A549 (cell line): Measurements from ENCODE around the gene GMEB2. TPM values are rescaled to one million over a fixed set of nuclear protein-coding genes. Genes with fewer than 3 reads are reported as not detected.

Experiments used
- ATAC-seq, 2 experiments: fragments of 200-7000 bp in 1 of 2; fragments of >200 bp in 1 of 2; cut with Nextera tagmentation in 1 of 2; cut with Tn5 transposase in 1 of 2; 3 replicates each; pipeline versions ENCODE4 v1.8.0 to v1.9.1; 2018 to 2020; ENCODE audit warnings: mild to moderate bottlenecking in 1 of 2, moderate library complexity in 1 of 2
- CTCF ChIA-PET: fragments of 300-600 bp; sonication (Branson Sonifier 250); formaldehyde crosslinking; extraction: SDS; loops from one replicate; lab custom pipeline; 2021; ENCODE audit warnings: antibody characterized with exemption, inconsistent platforms; lab: Yijun Ruan, JAX
- POLR2A ChIA-PET: fragments of 350-600 bp; formaldehyde crosslinking; extraction: SDS; loops from one replicate; lab custom pipeline; 2021; ENCODE audit warnings: antibody characterized with exemption, inconsistent platforms; lab: Yijun Ruan, JAX
- DNase-seq, 2 experiments: peaks; one replicate each; pipeline versions ENCODE4 v3.0.0 to v3.0.0-alpha.2; 2011 to 2016; ENCODE audit warnings: low read depth in 1 of 2, low spot score in 1 of 2
- FAIRE-seq: peaks from 2 replicates; lab custom pipeline; 2011; peaks lifted over from hg19 to GRCh38; lab: Jason Lieb, UNC
- H3K27ac ChIP-seq, 2 experiments: fragments of >200 bp; sonication (Bioruptor Twin); formaldehyde crosslinking; 3 replicates each; pipeline ENCODE4 v1.5.1; 2016 to 2017
- H3K4me1 ChIP-seq: fragments of >200 bp; sonication (Bioruptor Twin); formaldehyde crosslinking; 3 replicates; pipeline ENCODE4 v1.6.1; 2016
- H3K4me2 ChIP-seq: fragments of >200 bp; sonication (Bioruptor Twin); formaldehyde crosslinking; 3 replicates; pipeline ENCODE4 v1.6.1; 2016
- H3K4me3 ChIP-seq: fragments of >200 bp; sonication (Bioruptor Twin); formaldehyde crosslinking; 3 replicates; pipeline ENCODE4 v1.5.1; 2016
- H3K9me3 ChIP-seq: fragments of >200 bp; sonication (Bioruptor Twin); formaldehyde crosslinking; 3 replicates; pipeline ENCODE4 v1.6.1; 2016
- ATOH8 ChIP-seq: fragments of 250-450 bp; sonication (Bioruptor Pico); IDR thresholded peaks from 2 replicates; pipeline ENCODE4 v1.5.0; 2020; ENCODE audit warnings: low read depth, mild to moderate bottlenecking, moderate library complexity
- BCL3 ChIP-seq: fragments of >200 bp; sonication (Bioruptor Twin); formaldehyde crosslinking; IDR thresholded peaks from 3 replicates; pipeline ENCODE4 v1.6.1; 2016
- CBX2 ChIP-seq: fragments of 200-600 bp; sonication (generic); IDR thresholded peaks from 2 replicates; pipeline ENCODE4 v1.6.1; 2016; ENCODE audit warnings: low read depth, mild to moderate bottlenecking, borderline replicate concordance
- CEBPB ChIP-seq, 2 experiments: fragments of >200 bp in 1 of 2; sonication (Bioruptor Twin) in 1 of 2; formaldehyde crosslinking in 1 of 2; IDR thresholded peaks; 2 replicates each; pipeline ENCODE4 v1.6.1; 2012 to 2016
- CTCF ChIP-seq: fragments of >200 bp; sonication (Bioruptor Twin); formaldehyde crosslinking; IDR thresholded peaks from 3 replicates; pipeline ENCODE4 v1.5.1; 2016
- EHF ChIP-seq: fragments of 250-450 bp; sonication (Bioruptor Pico); IDR thresholded peaks from 2 replicates; pipeline ENCODE4 v1.5.0; 2020; ENCODE audit warnings: mild to moderate bottlenecking
- FOSL2 ChIP-seq, 2 experiments: fragments of 450-650 bp in 1 of 2; fragments of >200 bp in 1 of 2; sonication (Bioruptor Twin) in 1 of 2; formaldehyde crosslinking; IDR thresholded peaks; 2 replicates each; pipeline versions ENCODE4 v1.5.0 to v1.6.1; 2016 to 2020; ENCODE audit warnings: mild to moderate bottlenecking in 1 of 2, moderate library complexity in 1 of 2
- FOXS1 ChIP-seq: fragments of 250-450 bp; sonication (Bioruptor Pico); IDR thresholded peaks from 2 replicates; pipeline ENCODE4 v1.5.0; 2020; ENCODE audit warnings: mild to moderate bottlenecking, moderate library complexity
- HDAC2 ChIP-seq: fragments of 200-600 bp; sonication (generic); IDR thresholded peaks from 2 replicates; pipeline ENCODE4 v1.6.1; 2016
- HES2 ChIP-seq: fragments of >200 bp; sonication (Bioruptor Twin); formaldehyde crosslinking; IDR thresholded peaks from 2 replicates; pipeline ENCODE4 v1.6.1; 2016
- HOXB5 ChIP-seq: fragments of 250-450 bp; sonication (Bioruptor Pico); IDR thresholded peaks from 2 replicates; pipeline ENCODE4 v1.5.0; 2020; ENCODE audit warnings: mild to moderate bottlenecking, moderate library complexity
- JUNB ChIP-seq: fragments of >200 bp; sonication (Bioruptor Twin); formaldehyde crosslinking; IDR thresholded peaks from 2 replicates; pipeline ENCODE4 v1.6.1; 2016
- KDM1A ChIP-seq: fragments of 200-600 bp; sonication (generic); IDR thresholded peaks from 2 replicates; pipeline ENCODE4 v1.6.1; 2016; ENCODE audit warnings: low read depth, mild to moderate bottlenecking
- KDM5A ChIP-seq: fragments of 200-600 bp; sonication (generic); IDR thresholded peaks from 2 replicates; pipeline ENCODE4 v1.6.1; 2016; ENCODE audit warnings: antibody characterized with exemption, mild to moderate bottlenecking
- MAFK ChIP-seq: fragments of 450-650 bp; IDR thresholded peaks from 2 replicates; pipeline ENCODE4 v1.6.1; 2014; ENCODE audit not compliant: partially characterized antibody
- NFE2L2 ChIP-seq: fragments of 150-350 bp; conservative IDR thresholded peaks from 2 replicates; pipeline ENCODE4 v1.6.1; 2014; ENCODE audit warnings: low read length
- NPAS2 ChIP-seq: fragments of 250-450 bp; sonication (Bioruptor Pico); IDR thresholded peaks from 2 replicates; pipeline ENCODE4 v1.8.0; 2022; ENCODE audit warnings: mild to moderate bottlenecking, moderate library complexity, borderline replicate concordance
- PBX3 ChIP-seq: IDR thresholded peaks from 2 replicates; pipeline ENCODE4 v1.6.1; 2012
- PHF8 ChIP-seq: fragments of 200-600 bp; sonication (generic); IDR thresholded peaks from 2 replicates; pipeline ENCODE4 v1.6.1; 2016; ENCODE audit warnings: low read depth, mild to moderate bottlenecking, antibody characterized with exemption, moderate library complexity, borderline replicate concordance
- RFX5 ChIP-seq: fragments of 450-650 bp; IDR thresholded peaks from 2 replicates; pipeline ENCODE4 v1.7.1; 2014; ENCODE audit warnings: antibody characterized with exemption, mild to moderate bottlenecking, moderate library complexity
- SMC3 ChIP-seq: fragments of >200 bp; sonication (Bioruptor Twin); formaldehyde crosslinking; IDR thresholded peaks from 3 replicates; pipeline ENCODE4 v1.6.1; 2018; ENCODE audit warnings: inconsistent platforms
- SREBF2 ChIP-seq: fragments of 450-650 bp; IDR thresholded peaks from 2 replicates; pipeline ENCODE4 v1.6.1; 2014; ENCODE audit warnings: mild to moderate bottlenecking, moderate library complexity
- ZFP36 ChIP-seq: fragments of 450-650 bp; IDR thresholded peaks from 2 replicates; pipeline ENCODE4 v1.6.1; 2014; ENCODE audit warnings: borderline replicate concordance; ENCODE audit not compliant: partially characterized antibody
- WGBS: methylation state at CpG from one replicate; pipeline ENCODE4 v1.1.6; 2017; ENCODE audit errors: missing lambda C conversion rate; 5-methylcytosine and 5-hydroxymethylcytosine counted together
- polyA plus RNA-seq, 4 experiments: library from polyadenylated mRNA; depleted of rRNA in 3 of 4; stranded (reverse); fragments of >200 nt; fragmentation: RNase III in 1 of 4; extraction: RNeasy Plus Mini Kit Qiagen cat#74134 plus additional on column Dnase treatment in 1 of 4; gene quantifications; 2 replicates in 3 of 4; 3 replicates in 1 of 4; pipeline ENCODE4 v1.2.3, GENCODE V29; 2011 to 2017

The GMEB2 gene
- polyA plus RNA-seq, 2 of the 4 experiments (the other 2 are of a cell fraction) = 6.5 to 6.8 TPM

GRCh38 chr20:63544958-63545516 lies 81.9 kb downstream of the GMEB2 start:
- no peak for FAIRE-seq
- H3K4me3 ChIP-seq = no peak overlapping the region
- TF ChIP-seq HES2 (no peak), MAFK (peak; percentile 24)
- TF ChIP-seq, all 56 proteins: peak for 1
- WGBS = 57% methylated on average over 6 of the region's 19 CpGs
- H3K4me2 ChIP-seq = peak overlapping the region; percentile 42; the same call in 2 of the 3 replicates
- ChIA-PET POLR2A (interaction anchor here (0.7 kb wide), 1 partner anchor 320 kb away, joined by 3 read pairs; the partner anchor contains the start of gene TPD52L2), CTCF (interaction anchor here (1.0 to 3.3 kb wide), 3 partner anchors 7 to 429 kb away, joined by 3 to 22 read pairs (median 4); partner anchors contain the start of gene PTK6)
- ATAC-seq (peak; percentile 38 to 59), DNase-seq (peak; percentile 75 to 78)
- H3K9me3 ChIP-seq = no peaks in the 10 kb centered on the region
- peak overlapping the region in 1 of 2 experiments; percentile 66; a peak in 3 of 6 replicates for H3K27ac ChIP-seq
- H3K4me1 ChIP-seq = peaks cover 11% of the 10 kb centered on the region

- peak overlapping the region in 1 of 2 experiments; percentile 66; a peak in 1 of 6 replicates for H3K27ac ChIP-seq
- H3K4me3 ChIP-seq = no peak overlapping the region
- TF ChIP-seq ZFP36 (no peak), FOXS1 (CRISPR knock-in tag) (no peak), CEBPB (IDR thresholded peaks at IDR 0.05) (no peak), SMC3 (no peak), CBX2 (no peak), KDM5A (no peak), RFX5 (no peak), KDM1A (no peak), CTCF (no peak), BCL3 (no peak), EHF (CRISPR knock-in tag) (no peak), FOSL2 (IDR thresholded peaks at IDR 0.05) (no peak), FOSL2 (CRISPR knock-in tag; IDR thresholded peaks at IDR 0.05) (no peak), PHF8 (no peak), HOXB5 (CRISPR knock-in tag) (no peak), JUNB (no peak), MAFK (no peak)
- peaks cover 11% of the 10 kb centered on the region for H3K4me1 ChIP-seq
- POLR2A ChIA-PET = interaction anchor here (0.7 kb wide), 1 partner anchor 321 kb away, joined by 3 read pairs; the partner anchor contains the start of gene TPD52L2
- FAIRE-seq (no peak), DNase-seq (no peak), ATAC-seq (peak; percentile 1 to 14; a peak in 3 of 6 replicates)
- CTCF ChIA-PET = interaction anchor here (0.7 to 1.3 kb wide), 2 partner anchors 123 to 319 kb away, joined by 3 read pairs; no protein-coding TSS in a partner anchor
- H3K4me2 ChIP-seq = no peak overlapping the region
- WGBS = 78% methylated on average over 15 of the region's 27 CpGs
- no peaks in the 10 kb centered on the region for H3K9me3 ChIP-seq
These were observed 82.5 kb downstream of the GMEB2 start for GRCh38 chr20:63544241-63544957.

- 83% methylated on average over 6 of the region's 6 CpGs for WGBS
- POLR2A ChIA-PET = interaction anchor here (0.6 kb wide), 1 partner anchor 407 kb away, joined by 5 read pairs; no protein-coding TSS in a partner anchor
These were observed 83.2 kb downstream of the GMEB2 start for GRCh38 chr20:63543733-63544132.

More at GRCh38 chr20:63543733-63544132, 83.2 kb downstream of the GMEB2 start:
- DNase-seq (no peak), FAIRE-seq (no peak), ATAC-seq (no peak)
- no peak overlapping the region for H3K27ac ChIP-seq
- CTCF ChIA-PET = interaction anchor here (1.3 kb wide), 1 partner anchor 320 kb away, joined by 3 read pairs; no protein-coding TSS in a partner anchor
- H3K4me1 ChIP-seq = peaks cover 14% of the 10 kb centered on the region
- H3K9me3 ChIP-seq = no peaks in the 10 kb centered on the region
- no peak overlapping the region for H3K4me2 ChIP-seq
- H3K4me3 ChIP-seq = no peak overlapping the region
- TF ChIP-seq ATOH8 (CRISPR knock-in tag) = no peak
- TF ChIP-seq EHF (CRISPR knock-in tag) = no peak
- TF ChIP-seq NFE2L2 = no peak
- TF ChIP-seq PBX3 = no peak
- TF ChIP-seq KDM5A = no peak
- no peak for TF ChIP-seq SREBF2
- no peak for TF ChIP-seq HDAC2
- TF ChIP-seq NPAS2 (CRISPR knock-in tag) = no peak
